Epithelial cell of esophagus (primary cell): ENCODE measurements around the gene COL17A1.

ENCODE experiments used
- DNase-seq: peaks from one replicate; pipeline ENCODE4 v3.0.0; 2010; ENCODE audit warnings: low read depth
- H3K4me3 ChIP-seq: 2 replicates; pipeline ENCODE4 v1.5.1; 2011; ENCODE audit warnings: mild to moderate bottlenecking, low read length, control low read depth
- TF ChIP-seq, protein P1 (sequence below): IDR thresholded peaks from 2 replicates; pipeline ENCODE4 v1.5.1; 2011; ENCODE audit warnings: low read depth, mild to moderate bottlenecking, low read length, control low read depth, inconsistent platforms; ENCODE audit not compliant: insufficient read depth; ENCODE audit errors: missing control alignments

COL17A1 gene

DNA sequence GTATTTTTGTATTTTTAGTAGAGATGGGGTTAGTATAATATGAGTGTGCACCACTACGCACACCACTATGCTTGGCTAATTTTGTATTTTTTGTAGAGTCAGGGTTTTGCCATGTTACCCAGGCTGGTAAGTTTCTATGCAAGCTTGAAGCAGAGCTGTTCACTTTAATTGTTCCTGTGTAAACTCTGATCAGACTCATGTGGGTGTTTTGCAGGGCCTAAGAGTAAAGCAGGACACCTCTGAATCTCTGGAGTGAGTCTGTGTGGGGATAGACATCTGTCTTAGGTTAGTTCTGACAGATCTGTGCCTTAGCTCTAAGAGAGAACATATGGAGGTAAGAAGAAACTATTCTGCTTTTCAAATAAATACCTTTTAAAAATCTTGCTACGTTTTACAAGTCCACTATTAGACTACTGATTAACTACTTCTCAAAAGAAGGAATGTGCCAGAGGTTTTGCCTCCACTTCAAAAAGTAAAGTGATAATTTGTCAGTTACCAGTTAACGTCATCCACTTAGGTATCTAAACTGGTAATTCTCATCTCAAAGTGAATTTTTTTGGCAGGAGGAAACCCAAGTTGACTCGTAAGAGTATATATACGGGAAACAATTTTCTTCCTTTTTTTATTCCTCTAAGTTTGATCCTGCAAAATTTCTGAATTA, 1.1 kb downstream of the COL17A1 start:
- peak overlapping the region; percentile 83 for H3K4me3 ChIP-seq
- TF ChIP-seq, protein P1, sequence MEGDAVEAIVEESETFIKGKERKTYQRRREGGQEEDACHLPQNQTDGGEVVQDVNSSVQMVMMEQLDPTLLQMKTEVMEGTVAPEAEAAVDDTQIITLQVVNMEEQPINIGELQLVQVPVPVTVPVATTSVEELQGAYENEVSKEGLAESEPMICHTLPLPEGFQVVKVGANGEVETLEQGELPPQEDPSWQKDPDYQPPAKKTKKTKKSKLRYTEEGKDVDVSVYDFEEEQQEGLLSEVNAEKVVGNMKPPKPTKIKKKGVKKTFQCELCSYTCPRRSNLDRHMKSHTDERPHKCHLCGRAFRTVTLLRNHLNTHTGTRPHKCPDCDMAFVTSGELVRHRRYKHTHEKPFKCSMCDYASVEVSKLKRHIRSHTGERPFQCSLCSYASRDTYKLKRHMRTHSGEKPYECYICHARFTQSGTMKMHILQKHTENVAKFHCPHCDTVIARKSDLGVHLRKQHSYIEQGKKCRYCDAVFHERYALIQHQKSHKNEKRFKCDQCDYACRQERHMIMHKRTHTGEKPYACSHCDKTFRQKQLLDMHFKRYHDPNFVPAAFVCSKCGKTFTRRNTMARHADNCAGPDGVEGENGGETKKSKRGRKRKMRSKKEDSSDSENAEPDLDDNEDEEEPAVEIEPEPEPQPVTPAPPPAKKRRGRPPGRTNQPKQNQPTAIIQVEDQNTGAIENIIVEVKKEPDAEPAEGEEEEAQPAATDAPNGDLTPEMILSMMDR: no peak
- no peak for DNase-seq

DNA sequence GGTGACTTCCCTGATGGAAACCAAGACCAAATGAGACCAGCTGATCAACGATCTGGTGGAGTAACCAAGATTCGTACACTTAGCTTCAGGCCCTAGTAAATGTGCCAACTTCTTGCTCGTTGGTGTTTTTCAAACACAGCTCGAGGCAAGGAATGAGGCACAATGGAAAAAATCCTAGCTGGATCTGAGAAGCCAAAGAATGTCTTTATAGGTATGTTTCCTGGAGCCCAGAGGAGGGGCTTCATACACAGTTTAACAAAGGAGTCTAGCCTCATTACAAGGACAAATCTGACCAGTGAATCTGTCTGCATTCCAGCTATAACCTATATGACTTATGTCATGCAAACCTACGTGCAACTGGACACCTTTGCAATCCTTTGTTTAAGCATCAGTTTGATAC, 3.7 kb downstream of the COL17A1 start:
- DNase-seq: peak; percentile 23
- TF ChIP-seq, protein P1: no peak
- peak overlapping the region; percentile 83 for H3K4me3 ChIP-seq

DNA sequence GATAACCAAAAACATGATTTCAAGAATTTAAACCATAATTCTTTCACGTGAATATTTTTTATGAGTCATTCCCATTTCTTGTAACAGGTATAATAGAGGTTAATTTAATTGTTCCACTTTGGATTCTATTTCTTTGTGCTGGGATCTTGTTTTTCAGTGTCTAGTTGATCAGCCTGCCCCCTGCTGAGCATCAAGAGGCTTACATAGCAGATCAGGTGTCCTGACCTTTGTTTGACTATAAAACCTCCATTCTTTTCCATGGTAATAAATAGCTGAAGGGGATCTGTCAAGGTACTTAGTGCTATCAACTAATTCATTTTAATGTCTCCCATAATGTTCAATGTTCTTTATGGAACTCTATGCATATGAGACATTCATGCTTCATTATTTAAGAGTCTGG, 4.9 kb downstream of the COL17A1 start:
- peak; percentile 62 for DNase-seq

DNA sequence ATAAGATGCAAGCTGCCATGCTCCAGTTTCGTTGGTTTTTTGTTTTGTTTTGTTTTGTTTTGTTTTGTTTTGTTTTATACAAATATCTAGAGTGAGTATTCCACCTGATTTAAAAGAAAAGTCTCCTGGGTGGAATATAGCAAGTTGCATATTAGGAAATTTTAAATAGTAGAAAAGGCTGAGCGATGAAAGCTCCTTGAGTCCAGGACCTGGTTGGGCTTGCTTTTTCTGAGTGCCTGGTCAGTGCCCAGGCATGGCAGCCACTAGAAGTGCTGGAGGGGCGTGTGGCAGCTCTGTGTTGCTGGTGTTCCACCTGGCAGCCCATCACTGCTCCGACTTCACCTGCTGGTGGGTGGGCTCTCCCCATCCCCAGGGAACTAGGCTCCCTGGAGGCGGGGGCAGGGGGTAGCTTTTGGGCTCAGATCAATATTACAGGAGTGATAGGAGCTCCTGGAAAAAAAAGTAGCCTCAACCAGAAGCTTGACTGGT, 8.0 kb downstream of the COL17A1 start:
- DNase-seq: no peak
- H3K4me3 ChIP-seq: no peak overlapping the region
- TF ChIP-seq, protein P1: no peak

More for the DNA sequence above, 4.9 kb downstream of the COL17A1 start:
- no peak overlapping the region for H3K4me3 ChIP-seq
- TF ChIP-seq, protein P1: peak; percentile 70

DNA sequence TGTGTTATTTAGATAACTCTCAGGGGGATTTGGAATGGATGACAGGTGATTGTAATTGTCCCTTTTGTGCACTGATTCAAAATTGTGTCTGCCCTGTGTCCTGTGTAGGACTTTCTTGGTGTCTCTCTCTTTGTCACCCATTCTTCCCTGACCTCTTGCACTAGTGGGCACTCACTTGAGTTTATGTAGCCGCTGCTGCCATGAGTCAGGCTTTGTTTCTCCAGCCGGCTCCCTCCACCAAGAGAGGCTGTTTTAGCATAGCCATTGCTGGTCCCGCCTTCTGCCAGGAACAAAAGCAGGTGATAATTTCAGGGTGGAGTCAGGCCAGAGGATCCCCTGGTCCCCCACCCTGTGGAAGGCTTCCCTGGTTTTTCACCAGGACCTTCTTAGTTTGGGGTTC, 8.4 kb downstream of the COL17A1 start:
- DNase-seq: no peak
- TF ChIP-seq, protein P1: no peak
- H3K4me3 ChIP-seq: no peak overlapping the region

DNA sequence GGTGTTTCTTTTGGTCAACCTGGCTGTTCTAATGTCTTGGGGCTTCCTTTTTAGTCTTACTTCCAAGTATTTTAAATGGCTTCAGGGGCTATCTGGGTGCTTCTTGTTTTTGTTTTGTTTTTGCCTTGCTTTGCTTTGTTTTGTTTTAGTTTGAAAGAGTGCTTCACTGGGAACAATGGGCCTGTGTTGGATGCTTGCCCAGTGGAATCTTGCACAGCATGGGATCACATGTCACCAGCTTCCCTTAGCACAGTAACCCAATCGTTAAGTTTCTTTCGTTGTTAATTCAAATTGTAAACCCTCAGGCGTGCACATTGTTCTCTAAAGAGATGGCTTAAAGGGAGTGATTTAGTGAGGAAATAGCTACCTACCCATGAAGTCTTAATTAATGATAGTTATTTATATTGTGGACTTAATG, 8.9 kb downstream of the COL17A1 start:
- TF ChIP-seq, protein P1: no peak
- no peak overlapping the region for H3K4me3 ChIP-seq
- DNase-seq: no peak

DNA sequence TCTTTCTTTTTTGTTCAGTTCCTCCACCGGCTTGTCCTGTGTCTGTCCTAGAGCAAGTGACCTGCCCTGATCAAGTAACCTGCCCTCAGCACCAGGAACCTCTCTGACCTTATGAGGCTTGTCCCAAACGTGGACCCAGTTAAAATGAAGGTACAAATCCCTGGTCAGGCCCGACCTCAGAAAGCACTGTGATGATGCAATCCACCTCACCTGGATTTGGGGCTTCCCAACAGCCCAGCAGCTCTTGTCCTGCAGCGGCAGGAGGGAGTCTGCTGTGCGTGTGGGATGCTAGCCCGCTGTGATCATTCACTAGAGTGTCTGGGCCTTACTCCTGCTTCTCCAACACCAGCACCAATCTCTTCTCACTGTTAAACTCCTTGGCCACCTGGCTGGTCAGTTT, 11.2 kb downstream of the COL17A1 start:
- TF ChIP-seq, protein P1: no peak
- no peak for DNase-seq
- no peak overlapping the region for H3K4me3 ChIP-seq
